ENCODE data around the gene USP54. TPM values are rescaled to one million over a fixed set of nuclear protein-coding genes. Genes with fewer than 3 reads are reported as not detected.

The USP54 gene
- total and polyA plus RNA-seq, 2 of the 13 experiments (the other 11 are each of a cell fraction or from before 2014, with no cell fraction given): 18.1 to 25.0 TPM

- H3K4me2 ChIP-seq (ENCODE audit: low read depth, low read length): peak overlapping the region; percentile 26; the same call in 1 of the 2 replicates
Observed at GRCh38 chr10:73589563-73590126, 1.5 kb downstream of the USP54 start.

More at GRCh38 chr10:73589563-73590126, 1.5 kb downstream of the USP54 start:
- ATAC-seq: no peak
- no peak overlapping the region for H2AFZ ChIP-seq (ENCODE audit: low read length)
- no peak for FAIRE-seq
- H3K9me3 ChIP-seq (ENCODE audit: low read length): peaks cover 5% of the 10 kb centered on the region; the same call in 1 of the 2 replicates
- in situ Hi-C loops (cut with HindIII; ENCODE audit: extremely low pct_ligation_motif_present, low pct_unique_long_range_greater_than_20kb) (no loop called here), intact Hi-C loops (cut with micrococcal nuclease; ENCODE audit: unreplicated experiment) (no loop called here)
- no peak overlapping the region for H3K9ac ChIP-seq (ENCODE audit: insufficient read depth, low read depth, low read length)
- no peaks in the 10 kb centered on the region; the same call in 1 of the 2 replicates for H4K20me1 ChIP-seq (ENCODE audit: insufficient read depth, low read length)
- no peaks in the 10 kb centered on the region for H3K36me3 ChIP-seq (replicated peaks in 1 of 2; ENCODE audit: control insufficient read depth in 1 of 2, insufficient read depth in 2 of 2, low read length in 2 of 2)
- no peak overlapping the region for H3K4me3 ChIP-seq (replicated peaks in 1 of 3; ENCODE audit: insufficient read depth in 1 of 3, low read depth in 2 of 3, low read length in 3 of 3)
- H3K27me3 ChIP-seq (ENCODE audit: control insufficient read depth in 1 of 2, insufficient read depth in 2 of 2, low read length in 2 of 2): no peaks in the 10 kb centered on the region; a peak in 1 of 5 replicates
- CTCF ChIA-PET (ENCODE audit: low intra/inter-chr PET ratio, low total read pairs): no interaction called here
- H3K4me1 ChIP-seq (ENCODE audit: insufficient read depth, low read length): peaks cover 95% of the 10 kb centered on the region
- DNase-seq (ENCODE audit: low spot score): no peak
- no TSS peak for BruUV-seq (replicated peaks)
- POLR2A ChIA-PET: no interaction called here
- no peak for TF ChIP-seq KDM1A (CRISPR knock-in tag; IDR thresholded peaks at IDR 0.05)
- TF ChIP-seq HMG20A (CRISPR knock-in tag; IDR thresholded peaks at IDR 0.05; ENCODE audit: borderline replicate concordance): peak; percentile 22; the same call in 1 of the 2 replicates
- TF ChIP-seq KIAA2018 (CRISPR knock-in tag; IDR thresholded peaks at IDR 0.05; ENCODE audit: borderline replicate concordance): no peak
- no peak for TF ChIP-seq PCBP2 (optimal IDR thresholded peaks at IDR 0.05; ENCODE audit: low read depth, low read length, poor library complexity, severe bottlenecking)
- no peak for TF ChIP-seq SRY (CRISPR knock-in tag; IDR thresholded peaks at IDR 0.05)
- TF ChIP-seq RBAK (CRISPR knock-in tag; IDR thresholded peaks at IDR 0.05): no peak
- TF ChIP-seq NFKB2 (CRISPR knock-in tag; IDR thresholded peaks at IDR 0.05; ENCODE audit: borderline replicate concordance): no peak
- no peak overlapping the region for H3K27ac ChIP-seq (ENCODE audit: extremely low read length, insufficient read depth, low read length)
- H3K79me2 ChIP-seq (ENCODE audit: insufficient read depth, low read length): peaks cover 19% of the 10 kb centered on the region
- WGBS (ENCODE audit: low lambda C conversion rate): 87% methylated on average over 3 of the region's 3 CpGs
